NCI-H2081 (cell line): Measurements from ENCODE around the gene GPALPP1.
"Not testable (repeated sequence)": the region's sequence is repeated elsewhere in the genome, so short reads cannot be mapped to it uniquely, and the experiment has no call there.

Experiments used
- DNase-seq, 2 experiments: peaks; one replicate each; lab custom pipeline; 2025; lab: John Stamatoyannopoulos, UW

GPALPP1 gene

DNA sequence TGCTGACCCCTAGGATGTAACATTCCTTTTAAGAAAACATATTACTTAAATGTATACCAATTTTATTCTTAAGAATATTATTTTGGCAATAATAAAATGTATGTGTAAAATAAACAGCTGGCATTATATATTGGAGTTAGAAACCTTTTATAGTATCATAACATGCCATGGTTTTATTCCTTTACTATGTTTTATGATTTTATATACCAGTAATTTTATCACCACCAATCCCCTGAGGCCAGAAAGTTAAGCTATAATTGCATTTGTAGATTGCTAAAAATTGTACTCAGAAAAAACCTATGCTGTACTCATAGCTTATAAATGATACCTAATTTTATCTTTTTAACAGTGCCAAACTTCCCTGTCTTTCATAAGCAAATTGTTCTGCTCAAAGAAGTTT is 17.9 kb downstream of the GPALPP1 start:
- DNase-seq = no peak

DNA sequence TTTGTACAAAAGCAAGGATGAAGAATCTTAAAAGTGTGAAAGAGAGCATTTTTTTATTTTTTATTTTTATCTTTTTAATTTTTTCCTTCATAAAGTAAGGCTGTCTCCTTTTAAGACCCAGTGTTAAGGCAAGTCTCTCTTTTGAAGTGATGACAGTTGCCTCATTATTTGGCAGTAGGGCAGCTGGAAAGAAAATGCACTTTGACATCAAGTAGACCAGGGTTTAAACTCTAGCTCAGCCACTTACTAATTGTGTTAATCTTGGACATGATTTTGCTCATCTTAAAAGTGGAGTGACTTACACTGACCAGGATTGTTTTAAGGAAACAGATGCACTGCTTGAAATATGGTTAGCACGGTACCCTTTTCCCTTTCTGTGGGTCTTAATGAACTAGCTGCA is 18.5 kb downstream of the GPALPP1 start:
- DNase-seq = no peak

DNA sequence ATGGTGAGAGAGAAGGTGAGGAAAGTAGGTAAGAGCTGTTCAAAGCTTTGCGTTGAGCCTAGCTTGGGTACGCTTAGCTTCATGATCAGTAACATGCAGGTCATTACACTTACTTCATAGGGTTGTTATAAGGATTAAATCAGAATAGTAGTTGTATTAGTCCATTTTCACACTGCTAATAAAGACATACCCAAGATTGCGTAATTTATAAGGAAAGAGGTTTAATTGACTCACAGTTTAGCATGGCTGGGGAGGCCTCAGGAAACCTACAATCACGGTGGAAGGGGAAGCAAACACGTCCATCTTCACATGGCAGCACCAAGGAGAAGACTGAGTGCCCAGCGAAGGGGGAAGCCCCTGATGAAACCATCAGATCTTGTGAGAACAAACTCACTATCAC is 21.9 kb downstream of the GPALPP1 start:
- DNase-seq = no peak

GRCh38 chr13:45015300-45015699 is 26.0 kb downstream of the GPALPP1 start:
- DNase-seq = no peak

- DNase-seq = no peak
These were observed 27.6 kb downstream of the GPALPP1 start for GRCh38 chr13:45016792-45017425.

DNA sequence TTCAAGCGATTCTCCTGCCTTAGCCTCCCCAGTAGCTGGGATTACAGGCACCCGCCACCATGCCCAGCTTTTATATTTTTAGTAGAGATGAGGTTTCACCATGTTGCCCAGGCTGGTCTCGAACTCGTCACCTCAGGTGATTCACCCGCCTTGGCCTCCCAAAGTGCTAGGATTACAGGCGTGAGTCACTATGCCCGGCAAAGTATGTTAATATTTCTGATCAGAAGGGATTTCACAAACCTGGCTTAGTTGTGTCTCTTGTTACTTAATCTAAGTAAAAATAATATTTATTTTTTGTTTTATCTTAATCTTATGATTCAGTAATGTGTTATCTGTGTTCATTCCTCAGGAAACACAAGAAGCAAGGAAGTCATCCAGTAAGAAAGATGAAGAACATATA is 30.6 kb downstream of the GPALPP1 start:
- DNase-seq = not testable (repeated sequence)

GRCh38 chr13:45021250-45021649 is 31.9 kb downstream of the GPALPP1 start:
- DNase-seq = no peak

GRCh38 chr13:45024847-45025246 is 35.5 kb downstream of the GPALPP1 start:
- DNase-seq = no peak

DNA sequence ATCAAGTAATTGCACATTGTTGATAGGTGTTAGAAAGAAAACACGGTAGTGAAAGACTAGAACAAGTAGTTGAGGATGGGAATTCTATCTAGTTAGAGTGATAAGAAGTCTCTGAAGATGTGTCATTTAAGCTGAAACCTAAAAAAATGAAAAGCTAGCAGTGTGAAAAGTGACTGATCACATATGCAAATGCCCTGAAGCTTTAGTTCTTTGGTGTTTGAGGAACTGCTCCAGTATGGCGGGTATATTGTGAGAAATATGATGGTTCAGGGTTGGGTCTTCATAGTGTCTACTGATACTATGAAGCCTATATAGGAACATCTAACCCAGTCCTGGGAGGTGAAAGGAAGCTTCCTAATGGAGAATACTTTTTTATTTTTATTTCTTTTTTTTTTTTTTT is 45.0 kb downstream of the GPALPP1 start:
- no peak for DNase-seq

DNA sequence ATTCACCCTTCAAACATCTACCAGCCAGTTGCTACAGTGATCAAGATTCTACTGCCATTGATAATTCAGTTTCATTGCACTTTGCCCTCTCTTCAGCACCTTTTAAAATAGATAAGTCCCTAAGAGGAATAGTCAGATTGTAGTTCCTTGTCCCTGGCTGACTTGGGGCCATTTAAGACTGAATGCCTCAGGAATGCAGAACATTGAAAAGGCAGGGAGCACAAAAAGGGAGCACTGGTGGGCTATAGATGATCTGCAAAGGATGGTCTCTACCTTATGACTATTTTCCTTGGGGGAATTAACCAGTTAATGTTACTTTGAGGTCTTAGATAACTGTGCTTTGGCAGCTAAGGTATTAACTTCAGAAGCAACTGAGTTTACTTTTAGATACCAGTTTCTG is 46.9 kb downstream of the GPALPP1 start:
- DNase-seq = no peak

GRCh38 chr13:45040173-45040572 is 50.8 kb downstream of the GPALPP1 start:
- no peak for DNase-seq

GRCh38 chr13:45040622-45041021 is 51.3 kb downstream of the GPALPP1 start:
- DNase-seq = no peak

DNA sequence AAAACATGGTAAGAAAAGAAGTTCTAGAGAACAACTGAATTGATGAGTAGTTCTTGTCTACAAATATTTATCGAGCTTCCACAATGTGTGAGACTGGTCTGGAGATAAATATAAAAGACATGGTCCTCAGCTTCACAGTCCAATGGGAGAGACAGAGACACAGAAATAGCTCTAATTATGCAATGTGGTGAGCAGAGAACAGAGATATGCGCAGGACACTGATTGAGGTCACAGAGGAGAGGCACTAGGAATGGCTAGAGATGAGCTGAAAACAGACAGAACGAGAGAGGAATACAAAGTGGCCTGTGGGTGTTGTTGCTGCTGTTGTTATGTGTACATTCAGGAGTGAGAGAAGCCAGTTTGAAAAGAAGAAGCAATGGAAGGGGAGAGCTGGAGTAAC is 53.2 kb downstream of the GPALPP1 start:
- no peak for DNase-seq

DNA sequence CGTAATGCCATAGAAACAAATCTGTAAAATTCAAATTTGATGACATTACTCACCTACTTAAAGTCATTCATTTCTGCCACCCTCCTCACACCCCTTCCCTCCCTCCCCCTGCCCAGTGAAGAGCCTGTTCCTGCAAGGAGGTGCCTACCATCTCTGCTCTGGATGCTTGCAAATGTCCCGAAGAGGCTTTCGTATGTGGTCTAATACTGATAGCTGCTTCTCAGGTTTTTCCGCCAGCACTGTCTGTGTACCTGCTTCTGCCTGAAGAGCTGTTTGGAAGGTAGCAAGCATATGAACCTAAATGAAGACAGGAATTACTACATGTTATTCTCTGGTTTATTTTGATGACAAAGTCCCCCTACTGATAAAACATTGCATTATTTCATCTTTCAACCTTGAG is 57.1 kb downstream of the GPALPP1 start:
- DNase-seq = no peak

GRCh38 chr13:45047394-45048310 is 58.3 kb downstream of the GPALPP1 start:
- peak; percentile 72 to 80 for DNase-seq

DNA sequence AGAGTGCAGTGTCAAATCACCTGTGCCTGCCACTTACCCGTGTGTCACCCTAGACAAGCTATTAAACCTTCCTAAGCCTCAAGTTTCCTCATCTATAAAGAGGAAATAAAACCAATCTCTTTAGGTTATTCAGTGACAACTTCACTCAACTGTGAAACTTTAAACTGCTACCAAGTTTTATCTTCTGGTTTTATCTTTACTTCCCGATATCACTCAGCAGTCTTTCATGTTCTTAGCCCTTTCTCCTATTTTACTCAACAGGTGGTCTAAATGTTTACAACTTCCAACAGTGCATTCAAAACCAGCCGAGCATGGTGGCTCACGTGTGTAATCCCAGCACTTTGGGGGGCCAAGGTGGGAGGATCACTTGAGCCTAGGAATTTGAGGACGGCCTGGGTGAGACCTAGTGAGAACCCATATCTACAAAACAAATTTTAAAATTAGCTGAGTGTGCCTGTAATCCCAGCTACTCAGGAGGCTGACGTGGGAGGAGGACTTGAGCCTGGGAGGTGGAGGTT is 59.6 kb downstream of the GPALPP1 start:
- DNase-seq = no peak

DNA sequence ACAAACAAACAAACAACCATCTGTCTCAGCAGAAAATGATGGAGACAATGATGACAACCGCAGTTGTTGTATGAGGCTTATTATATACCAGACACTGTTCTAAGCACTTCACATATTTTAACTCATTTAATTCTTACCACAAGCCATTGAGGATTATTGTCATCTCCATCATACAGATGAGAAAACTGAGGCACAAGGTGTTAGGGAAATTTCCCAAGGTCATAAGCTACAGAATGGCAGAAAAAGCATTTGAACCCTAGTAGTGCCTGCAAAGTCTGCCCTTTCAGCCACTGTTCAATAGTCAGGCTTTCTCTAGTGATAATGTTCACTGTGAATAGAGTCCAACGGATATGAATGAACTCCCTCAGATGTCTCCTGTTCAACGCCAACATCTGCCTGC is 60.1 kb downstream of the GPALPP1 start:
- DNase-seq = no peak

GRCh38 chr13:45051315-45051714 is 62.0 kb downstream of the GPALPP1 start:
- no peak for DNase-seq

GRCh38 chr13:45055198-45055901 is 66.0 kb downstream of the GPALPP1 start:
- DNase-seq = no peak

DNA sequence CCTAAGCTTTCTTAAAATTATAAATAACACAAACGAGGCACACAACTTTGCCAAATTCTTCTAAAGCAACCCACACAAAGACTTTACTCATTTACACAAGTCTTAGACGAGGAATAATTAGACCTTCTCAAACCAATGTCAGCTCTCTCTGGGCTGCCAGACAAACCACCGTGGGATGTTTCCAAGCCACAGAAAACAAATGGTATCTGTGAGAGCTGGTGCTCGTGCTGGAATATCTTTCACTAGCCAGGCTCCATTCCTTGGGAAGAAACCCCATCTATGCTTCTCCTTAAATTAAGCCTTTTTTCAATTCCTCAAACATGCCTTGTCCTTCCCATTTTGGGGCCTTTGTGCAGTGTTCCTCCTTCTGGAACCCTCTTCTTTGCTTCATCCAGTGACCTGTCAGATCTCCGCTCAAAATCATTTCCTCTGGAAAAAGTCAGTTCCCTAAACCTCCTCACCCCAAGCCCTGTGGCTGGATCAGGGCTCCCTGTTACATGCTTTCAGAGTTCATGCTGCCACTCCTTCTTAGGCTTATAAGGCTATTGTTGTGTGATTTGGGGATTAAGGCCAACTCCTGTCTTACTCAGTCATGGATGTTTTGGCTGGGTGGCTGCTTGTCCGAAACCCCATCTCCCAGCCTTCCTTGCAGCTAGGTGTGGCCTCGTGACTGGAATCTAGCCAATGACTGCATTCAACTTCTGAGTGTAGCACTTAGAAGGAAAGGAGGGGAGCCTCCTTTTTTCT is 66.7 kb downstream of the GPALPP1 start:
- DNase-seq = no peak

DNA sequence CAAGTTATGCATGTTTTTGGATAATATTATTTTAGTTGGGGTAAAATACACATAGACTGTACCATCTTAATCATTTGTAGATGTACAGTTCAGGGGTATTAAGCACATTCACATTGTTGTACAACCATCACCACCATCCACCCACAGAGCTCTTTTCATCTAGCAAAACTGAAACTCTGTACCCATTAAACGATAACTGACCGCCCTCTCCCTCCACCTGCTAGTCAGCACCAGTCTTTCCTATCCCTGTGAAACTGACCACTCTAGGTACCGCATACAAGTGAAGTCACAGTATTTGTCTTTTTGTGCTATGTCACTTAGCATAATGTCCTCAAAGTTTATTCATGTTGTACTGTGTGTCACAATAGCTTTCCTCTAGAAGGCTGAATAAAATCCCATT is 70.7 kb downstream of the GPALPP1 start:
- no peak for DNase-seq
